SK-N-SH treated with all-trans-retinoic acid at 6 μM for 48 hours (cell line): ENCODE measurements around the gene EXOC3L2.

Source experiments
- ARNTL ChIP-seq: fragments of 450-650 bp; formaldehyde crosslinking; IDR thresholded peaks from 2 replicates; pipeline ENCODE4 v1.5.0; 2020; ENCODE audit warnings: low read depth, mild to moderate bottlenecking, moderate library complexity, borderline replicate concordance
- OSR1 ChIP-seq: fragments of 250-450 bp; sonication (Bioruptor Pico); IDR thresholded peaks from 2 replicates; pipeline ENCODE4 v1.8.0; 2022; ENCODE audit warnings: moderate library complexity, mild to moderate bottlenecking, inconsistent platforms
- RARB ChIP-seq: fragments of 250-450 bp; sonication (Bioruptor Pico); IDR thresholded peaks from 2 replicates; pipeline ENCODE4 v1.8.0; 2021; ENCODE audit warnings: mild to moderate bottlenecking, moderate library complexity
- ZFP3 ChIP-seq: fragments of 250-450 bp; sonication (Bioruptor Pico); IDR thresholded peaks from 2 replicates; pipeline ENCODE4 v1.5.0; 2020; ENCODE audit warnings: mild to moderate bottlenecking, moderate library complexity

GRCh38 chr19:45290381-45290931 is 45.2 kb upstream of the EXOC3L2 start:
- TF ChIP-seq ARNTL (CRISPR knock-in tag) = no peak
- no peak for TF ChIP-seq RARB
- no peak for TF ChIP-seq OSR1 (CRISPR knock-in tag)
- TF ChIP-seq ZFP3 (CRISPR knock-in tag) = no peak
